Body of pancreas (tissue), 4 donors: ENCODE measurements around the gene AGMO.

Source experiments
- CTCF ChIP-seq, 7 experiments: fragments of 450-650 bp in 4 of 7; fragments of 200-600 bp in 3 of 7; sonication (generic) in 3 of 7; IDR thresholded peaks; one replicate each; pipeline ENCODE4 v1.5.1; 2016 to 2019; ENCODE audit warnings: antibody characterized with exemption in 7 of 7
- POLR2A ChIP-seq, 3 donors: fragments of 450-650 bp; IDR thresholded peaks; one replicate each; pipeline ENCODE4 v1.6.1; 2016; ENCODE audit warnings: antibody characterized with exemption in 3 of 3, mild to moderate bottlenecking in 2 of 3

- TF ChIP-seq CTCF (IDR thresholded peaks at IDR 0.05) (no peak), POLR2A (IDR thresholded peaks at IDR 0.05) (no peak)
These were observed 73.4 kb downstream of the AGMO start for GRCh38 chr7:15488401-15488800.
